ENCODE measurements around the gene IQSEC3.
A peak's percentile ranks its signal among the peaks of the same experiment; 100 is the strongest.
"Not testable (repeated sequence)": the region's sequence is repeated elsewhere in the genome, so short reads cannot be mapped to it uniquely, and the experiment has no call there.

The IQSEC3 gene

DNA sequence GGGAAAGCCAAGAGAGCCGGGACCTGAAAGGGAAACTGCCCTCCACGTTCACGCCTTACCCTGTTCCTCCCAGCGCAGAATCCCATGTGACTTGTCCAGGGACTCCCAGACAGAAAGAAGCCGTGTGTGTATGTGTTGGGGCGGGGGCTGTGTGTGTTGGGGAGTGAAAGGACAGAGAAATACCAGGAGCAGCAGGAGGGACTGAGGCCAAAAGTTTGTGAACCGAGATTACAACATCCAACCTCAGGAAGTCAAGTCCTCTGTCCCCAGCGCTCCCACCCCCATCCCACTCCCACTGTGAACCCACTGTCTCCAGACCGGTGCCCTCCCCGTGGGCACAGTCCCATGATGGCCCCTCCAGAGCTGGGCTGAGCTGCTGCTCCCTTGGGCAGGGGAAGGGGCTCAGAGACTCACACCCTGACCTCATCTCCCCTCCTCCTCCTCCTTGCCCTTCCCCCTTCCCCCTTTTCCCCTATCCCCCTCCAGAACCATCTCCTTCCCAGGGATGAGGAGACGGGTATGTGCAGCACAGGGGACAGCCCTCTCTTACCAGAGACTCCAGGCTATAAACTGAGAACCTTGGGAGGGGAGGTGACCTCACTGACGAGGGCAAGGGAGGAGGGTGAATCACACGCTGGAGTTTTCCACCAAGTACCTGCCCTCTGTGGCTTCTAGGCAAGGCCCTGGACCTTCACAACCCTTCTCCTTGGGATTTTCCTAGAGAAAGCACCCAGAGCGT, 147.6 kb downstream of the IQSEC3 start, which contains the start of gene SLC6A12:
TSS of gene SLC6A12 (minus strand) at position 155 of the 739 bp plus-strand sequence. CDS start 4,171 bp downstream, outside the sequence.
- DNase-seq (ENCODE audit: low read depth in 2 of 2) = no peak

DNA sequence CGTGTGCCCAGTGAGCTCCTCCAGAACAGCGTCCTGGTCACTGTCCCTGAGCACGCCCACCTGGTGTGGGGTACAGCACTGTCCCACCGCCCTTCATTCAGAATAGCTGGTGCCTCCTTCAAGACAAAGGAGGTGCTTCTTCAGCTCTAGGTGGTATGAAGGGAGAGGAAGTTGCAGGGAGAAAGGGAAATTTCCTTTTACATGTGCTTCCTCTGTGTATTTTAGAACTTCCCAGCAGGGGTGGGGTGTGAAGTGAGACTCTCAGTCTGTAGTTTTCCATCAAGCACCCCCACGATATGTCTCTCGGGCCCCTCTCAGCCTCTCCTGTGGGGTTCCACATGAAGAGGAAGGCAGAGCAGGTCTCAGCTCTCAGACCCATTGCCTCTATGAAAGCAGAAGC, 148.5 kb downstream of the IQSEC3 start:
- DNase-seq (ENCODE audit: low read depth in 2 of 2) = no peak

DNA sequence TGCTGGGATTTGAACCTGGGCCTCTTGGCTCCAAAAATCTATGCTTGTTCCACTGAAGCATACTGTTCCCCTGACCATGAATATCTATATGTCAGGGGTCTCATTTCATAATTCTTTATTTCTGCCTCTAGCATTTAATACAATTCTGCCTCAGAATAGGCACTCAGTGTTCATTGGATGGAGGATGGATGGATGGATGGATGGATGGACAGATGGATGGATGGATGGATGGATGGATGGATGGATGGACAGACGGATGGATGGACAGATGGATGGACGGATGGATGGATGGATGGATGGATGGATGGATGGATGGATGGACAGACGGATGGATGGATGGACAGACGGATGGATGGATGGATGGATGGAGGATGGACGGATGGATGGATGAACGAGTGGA, 150.5 kb downstream of the IQSEC3 start:
- DNase-seq (ENCODE audit: low read depth in 2 of 2) = not testable (repeated sequence)

DNA sequence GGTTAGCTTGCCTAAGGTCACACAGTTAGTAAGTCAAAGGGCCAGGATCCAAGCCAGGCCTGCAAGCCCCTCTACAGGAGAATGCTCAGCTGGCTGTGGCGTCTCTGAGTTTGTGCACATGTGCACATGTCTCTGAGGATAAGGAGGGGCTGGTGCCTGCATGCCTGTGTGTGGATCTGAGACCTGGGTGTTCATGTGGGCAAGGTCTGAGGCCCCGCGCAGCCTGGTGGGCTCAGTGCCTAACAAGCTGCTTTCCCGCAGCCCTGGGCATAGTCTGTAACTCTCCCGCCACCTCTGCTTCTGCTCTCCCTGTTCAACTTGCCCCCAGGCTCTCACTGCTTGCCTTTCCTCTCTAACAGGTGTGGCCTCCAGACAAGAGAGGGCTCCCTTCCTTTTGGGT, 151.7 kb downstream of the IQSEC3 start:
- DNase-seq (ENCODE audit: low read depth in 2 of 2) = no peak

- no peak for DNase-seq (ENCODE audit: low read depth in 2 of 2)
Observed at GRCh38 chr12:218728-219590, 152.4 kb downstream of the IQSEC3 start.

GRCh38 chr12:219891-220352, 153.4 kb downstream of the IQSEC3 start:
- peak; percentile 57 to 71 for DNase-seq (ENCODE audit: low read depth in 2 of 2)

DNA sequence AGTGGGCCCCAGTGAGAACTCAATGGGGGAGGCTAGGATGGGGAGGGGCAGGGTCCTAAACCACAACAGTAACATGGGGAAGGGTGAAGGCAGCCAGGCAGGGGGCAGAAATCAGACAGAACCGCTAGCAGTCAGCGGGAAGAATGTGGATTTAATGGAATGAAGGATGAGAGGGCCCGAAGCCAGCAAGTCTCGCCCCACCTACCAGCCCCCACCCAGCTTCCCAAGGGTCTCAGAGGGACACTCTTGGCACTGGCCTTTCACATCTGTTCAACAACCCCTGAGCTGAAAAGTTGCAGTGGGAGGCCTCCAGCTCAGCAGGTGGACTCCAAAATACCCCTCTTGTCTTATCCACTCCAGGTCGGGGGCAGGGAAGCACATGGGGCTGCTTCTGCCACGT, 153.9 kb downstream of the IQSEC3 start:
- no peak for DNase-seq (ENCODE audit: low read depth in 2 of 2)

DNA sequence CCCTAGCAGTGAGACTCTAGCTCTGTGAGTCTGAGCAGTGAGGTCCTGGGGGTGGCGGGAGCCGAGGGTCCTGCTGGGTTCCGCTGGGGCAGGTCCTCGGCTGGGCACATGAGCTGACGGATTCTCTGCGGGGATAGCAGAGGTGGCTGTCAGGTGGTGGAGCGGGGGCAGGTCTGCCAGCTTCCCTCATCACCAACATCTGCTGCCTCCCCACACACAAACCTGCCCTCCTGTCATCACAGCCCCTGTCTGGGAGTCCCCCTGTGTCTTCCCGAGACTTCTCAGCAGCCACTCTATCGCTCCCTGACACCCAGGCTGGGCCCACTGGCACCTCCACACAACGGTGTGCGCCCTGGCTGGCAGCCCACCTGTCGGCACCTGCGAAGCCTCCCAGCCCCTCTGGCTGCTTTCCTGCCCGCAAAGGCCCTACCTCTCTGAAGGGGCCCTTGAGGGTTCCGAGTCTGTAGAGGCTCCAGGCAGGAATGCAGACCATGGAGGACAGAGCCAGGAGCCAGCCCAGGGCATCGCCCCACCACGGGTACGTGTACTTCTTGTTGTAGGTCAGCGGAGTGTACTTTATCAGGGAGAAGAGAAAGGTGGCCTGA, 154.5 kb downstream of the IQSEC3 start:
- no peak for DNase-seq (ENCODE audit: low read depth in 2 of 2)

- DNase-seq (ENCODE audit: low read depth in 2 of 2) = no peak
Observed at GRCh38 chr12:221736-222135, 155.2 kb downstream of the IQSEC3 start.

GRCh38 chr12:223841-224240, 157.3 kb downstream of the IQSEC3 start:
- DNase-seq (ENCODE audit: low read depth in 2 of 2) = no peak

- no peak for DNase-seq (ENCODE audit: low read depth in 2 of 2)
Observed at GRCh38 chr12:224330-224729, 157.8 kb downstream of the IQSEC3 start.

DNA sequence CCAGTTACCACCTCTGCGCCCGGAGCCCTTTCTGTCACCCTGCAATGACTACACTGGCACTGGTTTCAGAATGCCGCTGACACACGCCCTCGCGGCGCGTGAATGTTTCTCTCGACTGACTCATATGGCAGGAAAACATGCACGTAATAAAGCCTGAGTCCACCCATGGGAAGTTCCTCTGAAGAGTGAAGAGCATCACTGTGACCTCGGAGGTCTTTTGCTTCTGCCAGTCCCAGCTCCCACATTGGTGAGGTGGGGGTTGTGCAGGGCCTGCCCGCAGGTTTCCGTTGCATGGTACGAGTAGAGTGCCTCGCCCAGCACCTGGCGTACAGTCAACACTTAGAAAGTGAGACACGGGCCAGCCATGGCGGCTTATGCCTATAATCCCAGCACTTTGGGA, 158.4 kb downstream of the IQSEC3 start:
- DNase-seq (ENCODE audit: low read depth in 2 of 2) = no peak

- no peak for DNase-seq (ENCODE audit: low read depth in 2 of 2)
Observed at GRCh38 chr12:226401-226800, 159.8 kb downstream of the IQSEC3 start.

DNA sequence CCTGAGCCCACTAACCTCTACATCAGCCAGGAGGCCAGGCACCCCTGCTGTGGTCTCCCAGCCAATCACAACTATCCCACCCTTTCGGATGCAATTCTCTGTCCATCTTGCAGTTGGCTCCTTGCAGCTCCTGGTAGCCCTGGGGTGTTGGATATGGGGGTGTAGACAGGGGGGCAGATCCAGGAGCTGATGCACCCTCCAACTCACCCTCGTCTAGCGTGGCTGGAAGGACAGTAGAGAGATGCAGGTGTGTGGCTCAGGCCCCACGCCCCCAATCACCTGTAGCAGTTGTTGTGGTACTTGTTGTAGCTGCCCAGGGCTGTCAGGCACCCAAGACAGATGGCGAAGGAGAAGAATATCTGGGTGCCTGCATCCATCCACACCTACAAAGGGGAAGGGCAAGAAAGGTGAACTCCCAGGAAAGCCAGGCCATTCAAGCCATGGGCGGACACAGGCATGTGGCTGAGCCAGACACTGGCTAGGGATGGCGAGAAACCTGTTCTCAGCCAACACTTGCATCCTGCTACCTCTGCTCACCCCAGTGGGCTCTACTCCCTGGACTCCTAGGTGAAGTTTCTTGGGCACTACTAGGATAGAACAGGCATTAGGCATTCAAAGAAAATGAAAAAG, 160.8 kb downstream of the IQSEC3 start:
- no peak for DNase-seq (ENCODE audit: low read depth in 2 of 2)
